ENCODE data around the gene MRPL45.
A peak's percentile ranks its signal among the peaks of the same experiment; 100 is the strongest.

Gene MRPL45

DNA sequence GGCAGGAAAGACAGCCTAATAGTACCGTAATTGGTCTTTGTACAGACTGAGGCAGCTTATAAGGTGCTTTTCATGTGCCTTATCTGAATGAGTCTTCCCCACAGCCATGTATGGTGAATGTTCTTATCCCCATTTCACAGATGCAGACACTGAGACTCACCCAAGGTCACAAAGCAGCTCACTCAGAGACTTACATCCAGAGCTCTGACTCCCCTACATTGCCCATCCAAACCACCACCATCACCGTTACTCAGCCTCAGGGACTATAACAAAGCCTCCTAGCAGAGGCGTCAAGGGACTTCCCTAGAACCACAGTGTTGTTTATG, 47.4 kb downstream of the MRPL45 start:
- DNase-seq (ENCODE audit: low read depth in 2 of 2, low spot score in 1 of 2) = no peak

DNA sequence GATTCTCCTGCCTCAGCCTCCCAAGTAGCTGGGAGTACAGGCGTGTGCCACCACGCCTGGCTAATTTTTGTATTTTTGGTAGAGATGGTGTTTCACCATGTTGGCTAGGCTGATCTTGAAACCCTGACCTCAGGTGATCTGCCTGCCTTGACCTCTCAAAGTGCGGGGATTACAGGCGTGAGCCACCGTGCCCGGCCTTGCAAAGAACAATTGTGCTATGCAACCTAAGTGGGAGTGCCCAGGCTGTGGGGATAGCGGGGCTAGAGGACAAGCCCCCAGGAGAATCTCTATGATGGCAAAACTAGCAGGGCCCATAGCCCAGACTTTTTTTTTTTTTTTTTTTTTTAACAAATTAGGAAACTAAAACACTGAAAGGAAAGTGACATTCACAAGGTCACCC, 48.8 kb downstream of the MRPL45 start:
- DNase-seq (ENCODE audit: low read depth in 2 of 2, low spot score in 1 of 2) = no peak

DNA sequence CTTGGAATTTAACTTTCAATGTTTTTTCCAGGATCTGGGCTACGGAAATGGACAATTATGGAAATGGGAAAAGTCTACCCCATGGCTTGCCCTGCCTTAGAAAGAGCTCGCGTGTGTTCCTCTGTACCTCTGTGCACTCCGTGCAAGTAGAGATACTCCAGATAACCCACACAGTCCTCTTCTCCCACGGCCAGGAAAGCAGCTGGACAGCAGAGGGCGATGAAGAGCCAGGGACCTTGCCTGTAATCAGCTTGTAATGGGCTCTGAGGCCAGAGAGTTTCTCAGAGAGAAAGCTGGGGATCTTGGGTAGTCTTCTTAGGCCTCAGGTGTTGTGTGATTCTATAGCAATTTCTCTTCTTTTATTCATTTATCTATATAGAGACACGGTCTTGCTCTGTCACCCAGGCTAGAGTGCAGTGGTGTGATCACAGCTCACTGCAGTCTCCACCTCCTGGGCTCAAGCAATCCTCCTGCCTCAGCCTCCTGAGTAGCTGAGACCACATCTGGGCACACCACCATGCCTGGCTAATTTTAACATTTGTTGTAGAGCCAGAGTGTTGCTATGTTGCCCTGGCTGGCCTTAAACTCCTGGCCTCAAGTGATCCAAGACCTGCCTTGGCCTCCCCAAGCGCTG, 52.2 kb downstream of the MRPL45 start:
- peak; percentile 59 to 68 for DNase-seq (ENCODE audit: low read depth in 2 of 2, low spot score in 1 of 2)

DNA sequence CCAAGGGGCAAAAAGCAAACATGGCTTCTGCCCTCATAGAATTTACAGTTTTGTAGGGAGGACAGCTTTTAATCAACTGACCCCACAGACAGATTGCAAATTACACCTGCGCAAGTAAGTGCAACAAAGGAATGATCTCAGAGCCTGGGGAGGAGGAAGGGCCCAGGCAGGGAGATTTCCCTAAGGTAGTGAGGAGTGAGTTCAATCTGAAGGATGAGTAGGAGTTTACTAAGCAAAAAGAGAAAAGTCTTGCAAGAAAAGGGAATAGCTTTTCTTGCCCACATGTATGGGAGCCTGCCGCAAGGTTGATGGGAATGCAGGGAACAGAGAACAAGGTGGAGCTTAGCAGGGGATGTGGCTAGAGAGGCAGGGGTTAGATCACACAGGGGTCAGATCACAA, 53.1 kb downstream of the MRPL45 start:
- DNase-seq (ENCODE audit: low read depth in 2 of 2, low spot score in 1 of 2) = no peak

DNA sequence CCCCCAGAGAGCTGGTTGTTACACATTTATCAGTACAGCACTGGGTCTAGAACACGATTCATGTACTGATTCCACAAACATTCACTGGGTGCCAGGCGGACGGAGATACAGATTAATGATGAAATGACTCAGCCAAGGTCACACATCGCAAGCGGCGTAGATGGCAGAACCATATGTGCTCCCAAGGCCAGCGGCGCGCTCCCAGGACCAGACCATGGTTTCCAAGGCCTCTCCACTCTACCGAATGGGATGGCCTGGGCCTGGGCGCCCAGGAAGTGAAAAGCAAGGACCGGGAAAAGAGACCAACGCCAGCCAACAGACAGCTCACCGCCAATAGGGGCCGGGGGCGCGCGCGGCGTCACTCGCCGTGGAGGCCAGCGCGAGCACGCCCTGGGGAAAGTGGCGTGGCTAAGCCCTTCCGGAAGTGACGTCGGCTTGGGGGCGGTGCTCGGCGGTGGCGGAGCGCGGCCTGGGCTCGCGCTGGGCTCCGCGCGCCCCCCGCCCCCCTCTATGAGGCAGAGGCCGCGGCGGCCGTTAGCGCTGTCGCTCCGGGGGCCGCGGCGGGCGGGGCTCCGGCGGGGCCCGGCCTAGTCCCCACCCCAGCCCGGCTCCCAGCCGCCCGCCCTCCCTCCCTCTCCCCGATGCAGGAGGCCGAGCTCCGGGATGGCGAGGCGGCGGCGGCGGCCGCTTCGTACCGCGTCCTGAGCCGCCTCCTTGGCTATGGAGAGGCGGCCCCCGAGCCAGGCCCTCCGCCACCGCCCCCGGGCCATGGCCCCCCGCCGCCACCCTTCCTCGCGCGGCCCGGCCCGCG, 54.6 kb downstream of the MRPL45 start, which contains the start of gene SOCS7:
Gene SOCS7 (plus strand): TSS at position 433 of the 811 bp plus-strand sequence. CDS start 209 bp downstream, at position 642.
- peak; percentile 88 to 89 for DNase-seq (ENCODE audit: low read depth in 2 of 2, low spot score in 1 of 2)

DNA sequence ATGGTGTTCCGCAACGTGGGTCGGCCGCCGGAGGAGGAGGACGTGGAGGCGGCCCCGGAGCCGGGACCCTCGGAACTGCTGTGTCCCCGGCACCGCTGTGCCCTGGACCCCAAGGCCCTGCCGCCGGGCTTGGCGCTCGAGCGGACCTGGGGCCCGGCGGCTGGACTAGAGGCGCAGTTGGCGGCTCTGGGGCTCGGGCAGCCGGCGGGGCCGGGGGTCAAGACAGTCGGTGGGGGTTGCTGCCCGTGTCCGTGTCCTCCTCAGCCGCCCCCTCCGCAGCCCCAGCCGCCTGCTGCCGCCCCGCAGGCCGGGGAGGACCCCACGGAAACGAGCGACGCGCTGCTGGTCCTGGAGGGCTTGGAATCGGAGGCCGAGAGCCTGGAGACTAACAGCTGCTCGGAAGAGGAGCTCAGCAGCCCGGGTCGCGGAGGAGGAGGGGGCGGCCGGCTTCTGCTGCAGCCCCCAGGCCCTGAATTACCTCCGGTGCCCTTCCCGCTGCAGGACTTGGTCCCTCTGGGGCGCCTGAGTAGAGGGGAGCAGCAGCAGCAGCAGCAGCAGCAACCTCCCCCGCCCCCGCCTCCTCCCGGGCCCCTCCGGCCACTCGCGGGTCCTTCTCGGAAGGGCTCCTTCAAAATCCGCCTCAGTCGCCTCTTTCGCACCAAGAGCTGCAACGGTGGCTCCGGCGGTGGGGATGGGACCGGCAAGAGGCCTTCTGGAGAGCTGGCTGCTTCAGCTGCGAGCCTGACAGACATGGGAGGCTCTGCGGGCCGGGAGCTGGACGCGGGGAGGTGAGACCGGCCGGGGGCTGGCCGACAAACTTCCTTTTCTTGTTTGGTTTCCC, 55.5 kb downstream of the MRPL45 start:
- no peak for DNase-seq (ENCODE audit: low read depth in 2 of 2, low spot score in 1 of 2)

DNA sequence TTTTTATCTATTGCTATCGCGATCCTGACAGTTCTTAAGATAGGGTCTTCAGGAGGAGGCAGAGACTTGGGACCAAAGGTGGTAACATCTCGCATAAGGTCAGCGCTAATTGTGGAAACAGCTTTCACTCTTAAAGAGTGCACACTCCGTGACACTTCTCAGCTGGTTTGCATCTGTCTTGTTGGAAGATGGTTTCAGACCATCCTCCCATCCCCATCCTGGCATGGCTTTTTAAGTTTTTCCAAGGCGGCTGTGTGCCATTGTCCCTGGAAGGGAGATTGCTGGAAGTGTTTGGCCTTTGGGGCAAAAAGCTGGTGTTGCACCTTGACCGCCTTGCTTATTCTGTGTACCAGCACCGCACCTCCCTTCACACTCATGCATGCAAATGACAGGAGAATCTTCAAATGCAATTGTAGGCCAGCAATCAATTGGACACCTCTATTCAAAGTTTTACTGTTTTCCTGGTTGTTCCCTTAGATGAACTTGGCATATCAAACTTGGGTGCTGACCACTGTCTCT, 56.2 kb downstream of the MRPL45 start:
- DNase-seq (ENCODE audit: low read depth in 2 of 2, low spot score in 1 of 2) = no peak

DNA sequence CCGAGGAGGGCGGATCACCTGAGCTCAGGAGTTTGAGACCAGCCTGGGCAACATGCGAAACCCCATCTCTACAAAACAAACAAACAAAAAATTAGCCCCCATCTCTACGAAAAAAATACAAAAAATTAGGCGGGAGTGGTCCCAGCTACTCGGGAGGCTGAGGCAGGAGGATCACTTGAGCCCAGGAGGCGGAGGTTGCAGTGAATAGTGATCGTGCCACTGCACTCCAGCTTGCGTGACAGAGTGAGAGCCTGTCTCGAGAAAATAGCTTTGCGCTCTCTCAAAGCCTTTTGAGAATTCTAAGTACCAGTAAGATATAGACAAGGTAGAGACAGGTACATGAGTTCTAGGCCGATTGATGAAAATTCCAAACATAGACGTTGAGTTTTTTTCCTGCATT, 56.7 kb downstream of the MRPL45 start:
- DNase-seq (ENCODE audit: low read depth in 2 of 2, low spot score in 1 of 2) = no peak

DNA sequence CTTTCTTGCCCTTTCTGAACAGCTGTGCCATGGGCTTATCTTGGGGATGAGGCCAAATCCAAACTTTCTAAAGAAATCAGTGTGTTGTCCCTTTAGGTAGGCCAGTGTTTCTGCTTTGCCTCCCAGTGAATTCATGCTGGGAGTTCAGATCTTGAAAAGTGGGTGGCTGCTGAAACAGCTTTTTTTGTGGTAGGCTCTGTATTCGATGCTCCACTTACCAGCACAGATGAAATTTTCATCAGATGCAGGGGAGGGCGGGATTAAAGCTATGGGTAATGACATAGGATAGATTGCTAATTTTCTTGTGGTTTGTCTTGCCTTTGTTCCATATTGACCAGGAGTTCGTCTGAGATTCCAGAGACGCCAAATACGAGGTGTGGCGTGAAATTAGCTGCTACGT, 57.5 kb downstream of the MRPL45 start:
- DNase-seq (ENCODE audit: low read depth in 2 of 2, low spot score in 1 of 2) = no peak

DNA sequence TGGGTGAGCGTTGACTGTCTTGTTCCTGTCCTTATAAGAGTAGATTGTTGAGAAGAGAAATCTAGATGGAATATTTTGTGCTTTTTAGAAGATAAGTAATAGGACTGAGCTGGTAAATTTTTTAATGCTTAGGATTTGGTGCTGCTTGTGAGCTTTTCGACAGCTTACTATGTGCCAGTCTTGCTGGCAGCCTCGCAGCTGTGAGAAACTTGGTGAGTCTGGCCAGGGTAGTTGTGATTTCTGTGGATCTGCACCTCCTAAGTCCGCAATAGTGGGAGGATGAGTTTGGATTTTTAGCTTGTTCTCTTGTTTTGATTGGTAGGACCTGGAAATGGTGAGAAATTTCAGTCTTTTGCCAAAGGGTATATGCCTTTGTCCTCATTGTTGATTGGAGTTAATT, 58.3 kb downstream of the MRPL45 start:
- no peak for DNase-seq (ENCODE audit: low read depth in 2 of 2, low spot score in 1 of 2)

DNA sequence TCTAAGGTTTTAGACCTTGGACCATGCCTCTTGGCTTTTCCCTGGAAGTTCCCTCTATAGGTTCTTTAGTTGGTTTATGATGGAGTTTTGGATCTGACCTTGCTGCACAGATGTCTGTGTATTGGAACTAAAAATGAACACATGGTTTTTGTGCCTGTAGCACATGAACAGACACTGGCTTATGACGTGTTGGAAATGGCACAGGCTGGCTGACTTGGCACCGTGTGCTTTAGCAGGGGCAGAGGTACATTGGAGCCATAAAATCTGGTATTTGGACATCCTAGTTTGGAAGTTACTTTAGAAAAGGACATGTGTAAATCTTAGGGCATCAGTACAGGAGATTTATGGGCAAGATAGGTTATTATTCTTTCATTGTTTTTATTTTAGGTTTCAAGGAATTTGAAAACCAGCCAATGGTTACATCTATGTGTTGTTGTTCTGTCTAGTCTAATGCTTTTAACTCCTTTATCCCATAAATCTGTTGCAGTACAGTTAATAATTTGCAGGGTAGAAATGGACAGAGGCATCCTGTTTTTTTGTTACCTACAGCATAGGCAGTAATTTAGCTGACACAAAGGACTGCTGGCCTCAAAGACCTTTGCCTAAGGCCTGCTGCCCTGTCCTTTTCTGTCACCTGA, 60.6 kb downstream of the MRPL45 start:
- no peak for DNase-seq (ENCODE audit: low read depth in 2 of 2, low spot score in 1 of 2)

DNA sequence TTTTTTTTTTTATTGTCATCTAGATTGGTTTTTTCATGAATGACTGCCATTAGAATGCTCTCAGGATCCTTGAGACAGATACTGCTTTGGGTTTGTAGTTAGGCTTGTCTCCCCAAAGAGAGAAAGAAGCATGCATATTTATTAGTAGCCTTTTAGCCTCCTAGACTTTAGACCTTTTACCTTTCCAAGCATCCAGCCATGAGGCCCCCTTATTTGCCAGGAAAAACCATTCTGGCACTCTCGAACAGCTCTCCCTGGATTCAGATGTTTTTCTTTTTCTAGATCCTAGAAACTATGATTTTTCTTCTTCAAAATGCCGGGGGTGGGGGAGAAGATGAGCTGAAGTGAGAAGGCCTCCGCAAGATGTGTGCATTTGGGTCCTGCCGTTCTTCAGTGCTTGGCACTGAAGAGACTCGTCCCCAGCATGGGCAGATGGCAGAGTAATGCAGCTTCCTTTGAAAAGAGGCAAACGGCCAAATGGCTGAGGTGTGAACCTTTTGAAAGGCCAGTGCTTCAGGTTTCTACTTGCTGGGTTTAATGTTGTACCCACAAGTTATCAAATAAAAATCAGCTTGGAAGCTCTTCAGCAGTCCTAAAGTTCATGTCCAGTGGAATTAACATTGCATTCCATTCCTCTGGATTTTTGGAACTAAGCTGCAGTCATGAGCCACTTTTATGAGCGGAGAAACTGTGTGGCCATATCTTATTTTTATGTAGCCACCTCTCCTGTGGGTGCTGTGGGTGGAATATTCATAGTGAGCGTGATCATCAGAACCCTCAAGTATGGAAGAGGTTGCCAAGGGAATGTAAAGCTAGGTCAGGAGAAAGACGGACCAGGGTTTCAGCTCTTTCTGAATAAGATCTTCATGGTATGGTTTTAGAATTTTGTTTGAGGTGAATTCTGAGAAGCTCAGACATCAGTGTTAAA, 61.9 kb downstream of the MRPL45 start:
- DNase-seq (ENCODE audit: low read depth in 2 of 2, low spot score in 1 of 2) = no peak

DNA sequence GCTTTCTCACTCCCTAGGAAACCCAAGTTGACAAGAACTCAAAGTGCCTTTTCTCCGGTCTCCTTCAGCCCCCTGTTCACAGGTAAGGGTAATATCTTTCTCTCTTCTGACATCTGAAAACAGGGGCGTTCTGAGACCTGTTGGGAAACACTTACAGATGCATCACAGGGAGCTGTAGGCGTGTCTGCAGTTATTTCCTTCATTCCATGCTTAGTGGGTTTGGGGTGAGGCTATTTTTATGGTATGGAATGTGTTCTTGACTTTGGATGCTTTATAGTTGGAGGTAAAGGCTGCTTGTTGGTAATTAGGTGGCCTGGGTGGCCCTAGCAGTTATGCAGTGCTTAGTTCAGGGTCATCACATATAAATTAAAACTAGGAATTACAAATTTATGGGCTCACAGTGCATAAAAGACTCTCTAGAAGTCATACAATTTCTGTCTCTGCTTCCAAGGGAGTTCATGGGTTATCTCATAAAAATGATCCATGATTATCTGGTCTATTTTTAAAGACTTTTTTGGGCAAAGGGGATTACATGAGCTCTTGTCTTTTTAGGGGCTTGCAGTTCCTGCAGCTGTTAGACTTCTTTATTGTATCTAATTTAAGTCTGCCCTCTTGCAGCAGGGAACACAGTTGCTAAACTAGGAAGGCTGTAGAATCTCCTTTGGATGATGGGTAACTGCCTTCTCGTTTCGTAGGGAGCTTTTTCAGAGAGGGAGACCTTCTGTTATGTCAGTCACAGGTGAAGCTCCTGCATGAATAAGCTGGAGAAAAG, 64.9 kb downstream of the MRPL45 start:
- no peak for DNase-seq (ENCODE audit: low read depth in 2 of 2, low spot score in 1 of 2)

DNA sequence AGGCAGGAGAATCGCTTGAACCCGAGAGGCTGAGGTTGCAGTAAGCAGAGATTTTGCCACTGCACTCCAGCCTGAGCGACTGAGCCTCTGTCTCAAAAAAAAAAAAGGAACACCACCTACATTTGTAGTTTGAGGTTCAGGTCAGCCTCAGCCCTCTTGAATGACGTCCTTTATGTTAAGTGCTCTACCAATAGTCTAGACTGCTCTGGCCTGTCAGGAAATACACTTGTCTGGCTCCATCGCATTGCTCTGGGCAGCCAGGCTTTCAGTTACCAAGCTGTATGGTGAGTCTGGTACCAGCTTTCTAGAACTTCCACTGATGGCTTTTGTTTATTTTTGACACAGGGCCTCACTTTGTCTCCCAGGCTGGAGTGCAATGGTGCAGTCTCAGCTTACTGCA, 66.0 kb downstream of the MRPL45 start:
- no peak for DNase-seq (ENCODE audit: low read depth in 2 of 2, low spot score in 1 of 2)

DNA sequence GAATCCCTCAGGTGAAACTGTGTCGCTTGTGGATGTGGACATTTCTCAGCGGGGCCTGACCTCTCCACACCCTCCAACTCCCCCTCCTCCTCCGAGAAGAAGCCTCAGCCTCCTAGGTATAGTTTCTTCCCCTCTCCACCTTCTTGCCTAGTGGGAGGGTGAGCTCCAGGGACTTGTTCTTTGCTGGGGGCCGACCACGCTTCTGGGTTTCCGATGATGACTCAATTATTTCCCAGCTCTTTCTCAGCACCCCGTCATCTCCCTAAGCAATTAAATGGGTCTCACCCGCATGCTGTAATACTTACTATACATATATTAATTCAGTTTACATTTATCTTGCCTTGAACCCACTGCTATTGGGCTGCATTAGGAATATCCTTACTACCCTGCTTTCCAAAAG, 67.8 kb downstream of the MRPL45 start:
- no peak for DNase-seq (ENCODE audit: low read depth in 2 of 2, low spot score in 1 of 2)

DNA sequence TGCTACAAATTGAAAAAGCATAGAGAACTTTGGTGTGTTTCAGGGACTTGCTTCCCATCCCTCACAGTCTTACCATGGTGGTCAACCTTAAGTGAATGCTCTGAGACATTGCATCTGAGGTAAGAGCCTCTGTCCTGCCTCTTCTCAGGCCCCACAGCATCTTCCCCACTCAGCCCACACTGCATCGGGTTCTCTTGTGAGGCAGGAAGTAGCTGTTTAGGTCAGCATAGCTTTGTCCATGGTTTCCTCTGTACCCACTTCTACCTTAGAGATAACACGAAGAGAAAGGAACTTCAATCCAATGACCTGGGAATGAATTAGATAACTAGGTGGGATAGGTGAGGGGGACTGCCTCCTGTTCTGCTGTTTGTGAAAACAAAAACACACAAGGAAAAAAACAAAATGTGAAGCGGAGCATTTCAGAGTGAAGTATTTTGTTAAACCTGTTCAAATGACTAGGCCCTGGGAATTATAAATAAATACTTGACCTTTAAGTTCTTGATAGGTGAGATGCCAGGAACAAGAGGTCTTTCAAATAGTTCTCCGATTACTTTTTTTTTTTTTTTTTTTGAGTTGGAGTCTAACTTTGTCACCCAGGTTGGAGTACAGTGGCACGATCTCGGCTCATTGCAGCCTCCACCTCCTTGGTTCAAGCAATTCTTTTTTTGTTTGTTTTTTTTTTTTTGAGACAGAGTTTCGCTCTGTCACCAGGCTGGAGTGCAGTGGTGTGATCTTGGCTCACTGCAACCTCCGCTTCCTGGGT, 72.3 kb downstream of the MRPL45 start:
- no peak for DNase-seq (ENCODE audit: low read depth in 2 of 2, low spot score in 1 of 2)

Measured in stimulated activated CD8-positive, alpha-beta memory T cell treated with anti-CD3 and anti-CD28 coated beads, Interleukin-4, amount 100 ng/mL, for 1 hour (primary cell).